ENCODE results near the gene CHRM5.
"Not testable (repeated sequence)": the region's sequence is repeated elsewhere in the genome, so short reads cannot be mapped to it uniquely, and the experiment has no call there.

Gene CHRM5

GRCh38 chr15:33988384-33988783 is 20.1 kb downstream of the CHRM5 start:
- peak; percentile 8 for DNase-seq (ENCODE audit: low read depth)
- no peak for TF ChIP-seq POLR2A (IDR thresholded peaks at IDR 0.05; ENCODE audit: extremely low read depth, insufficient read length)
- TF ChIP-seq MYC (IDR thresholded peaks at IDR 0.05; ENCODE audit: low read depth, low read length), result no peak
- no peak for TF ChIP-seq MAX (IDR thresholded peaks at IDR 0.05; ENCODE audit: low read depth, low read length)
- TF ChIP-seq CTCF (IDR thresholded peaks at IDR 0.05; ENCODE audit: low read depth, low read length), result no peak
- no peak overlapping the region for H3K4me3 ChIP-seq (ENCODE audit: low read depth, low read length)

GRCh38 chr15:33994005-33994615 is 25.8 kb downstream of the CHRM5 start:
- peak; percentile 52 for TF ChIP-seq CTCF (IDR thresholded peaks at IDR 0.05; ENCODE audit: low read depth, low read length)
- no peak for TF ChIP-seq POLR2A (IDR thresholded peaks at IDR 0.05; ENCODE audit: extremely low read depth, insufficient read length)
- no peak for TF ChIP-seq MAX (IDR thresholded peaks at IDR 0.05; ENCODE audit: low read depth, low read length)
- TF ChIP-seq MYC (IDR thresholded peaks at IDR 0.05; ENCODE audit: low read depth, low read length), result no peak
- H3K4me3 ChIP-seq (ENCODE audit: low read depth, low read length), result no peak overlapping the region
- DNase-seq (ENCODE audit: low read depth), result peak; percentile 55

- DNase-seq (ENCODE audit: low read depth); H3K4me3 ChIP-seq (ENCODE audit: low read depth, low read length): not testable (repeated sequence)
Observed at GRCh38 chr15:33995666-33996065, 27.4 kb downstream of the CHRM5 start.

- no peak overlapping the region for H3K4me3 ChIP-seq (ENCODE audit: low read depth, low read length)
- TF ChIP-seq MAX (IDR thresholded peaks at IDR 0.05; ENCODE audit: low read depth, low read length) (no peak), MYC (IDR thresholded peaks at IDR 0.05; ENCODE audit: low read depth, low read length) (no peak), POLR2A (IDR thresholded peaks at IDR 0.05; ENCODE audit: extremely low read depth, insufficient read length) (no peak), CTCF (IDR thresholded peaks at IDR 0.05; ENCODE audit: low read depth, low read length) (no peak)
- DNase-seq (ENCODE audit: low read depth), result no peak
Observed at GRCh38 chr15:34001536-34001935, 33.2 kb downstream of the CHRM5 start.

- H3K4me3 ChIP-seq (ENCODE audit: low read depth, low read length), result no peak overlapping the region
- no peak for DNase-seq (ENCODE audit: low read depth)
- TF ChIP-seq POLR2A (IDR thresholded peaks at IDR 0.05; ENCODE audit: extremely low read depth, insufficient read length), result no peak
- TF ChIP-seq MYC (IDR thresholded peaks at IDR 0.05; ENCODE audit: low read depth, low read length), result no peak
- no peak for TF ChIP-seq MAX (IDR thresholded peaks at IDR 0.05; ENCODE audit: low read depth, low read length)
- no peak for TF ChIP-seq CTCF (IDR thresholded peaks at IDR 0.05; ENCODE audit: low read depth, low read length)
Observed at GRCh38 chr15:34006381-34006780, 38.1 kb downstream of the CHRM5 start.

GRCh38 chr15:34009656-34010055 is 41.4 kb downstream of the CHRM5 start:
- H3K4me3 ChIP-seq (ENCODE audit: low read depth, low read length), result no peak overlapping the region
- TF ChIP-seq MAX (IDR thresholded peaks at IDR 0.05; ENCODE audit: low read depth, low read length) (no peak), MYC (IDR thresholded peaks at IDR 0.05; ENCODE audit: low read depth, low read length) (no peak), CTCF (IDR thresholded peaks at IDR 0.05; ENCODE audit: low read depth, low read length) (no peak), POLR2A (IDR thresholded peaks at IDR 0.05; ENCODE audit: extremely low read depth, insufficient read length) (no peak)
- DNase-seq (ENCODE audit: low read depth), result no peak

Data from NB4 (cell line).